GM12878 (cell line): ENCODE measurements around the gene NLGN1. TPM values are rescaled to one million over a fixed set of nuclear protein-coding genes. Genes with fewer than 3 reads are reported as not detected.

Source experiments
- ATAC-seq: fragments of 200-7000 bp; cut with Tn5 transposase; 3 replicates; pipeline ENCODE4 v1.9.1; 2020; ENCODE audit warnings: mild to moderate bottlenecking, moderate library complexity
- BruUV-seq: library from RNA; stranded (reverse); fragments of 400-500 nt; replicated peaks from 2 replicates; lab custom pipeline; 2021; lab: Mats Ljungman, UMichigan
- CTCF ChIA-PET: fragments of 300-600 bp; sonication (Branson Sonifier 250); formaldehyde crosslinking; extraction: SDS; loops from one replicate; lab custom pipeline; 2021; ENCODE audit warnings: inconsistent platforms; lab: Yijun Ruan, JAX
- POLR2A ChIA-PET: fragments of 350-600 bp; formaldehyde crosslinking; extraction: SDS; loops from one replicate; lab custom pipeline; 2021; ENCODE audit warnings: inconsistent platforms; lab: Charles Lee
- RAD21 ChIA-PET: fragments of 300-600 bp; sonication (Branson Sonifier 250); formaldehyde crosslinking; loops from one replicate; lab custom pipeline; 2023; ENCODE audit warnings: antibody characterized with exemption; ENCODE audit not compliant: unreplicated experiment; lab: Charles Lee
- SMC1A ChIA-PET: fragments of 300-600 bp; sonication (Branson Sonifier 250); formaldehyde crosslinking; loops from one replicate; lab custom pipeline; 2023; ENCODE audit not compliant: unreplicated experiment, uncharacterized antibody; lab: Charles Lee
- DNase-seq: peaks from one replicate; pipeline ENCODE4 v3.0.0-alpha.2; 2011; ENCODE audit warnings: low read depth, low spot score
- FAIRE-seq: peaks from 3 replicates; lab custom pipeline; 2011; peaks lifted over from hg19 to GRCh38; lab: Jason Lieb, UNC
- H2AFZ ChIP-seq: 2 replicates; pipeline ENCODE4 v1.6.0; 2011; ENCODE audit warnings: low read depth, low read length, control low read depth; ENCODE audit not compliant: control insufficient read depth
- H3K27ac ChIP-seq: 2 replicates; pipeline ENCODE4 v1.5.1; 2011; ENCODE audit warnings: control low read depth; ENCODE audit not compliant: control insufficient read depth, insufficient read depth
- H3K27me3 ChIP-seq, 2 experiments: replicated peaks in 1 of 2; 2 replicates each; pipeline versions ENCODE4 v1.6.0 to v1.6.1; 2011; ENCODE audit warnings: low read length in 1 of 2; ENCODE audit not compliant: control insufficient read depth in 2 of 2, insufficient read depth in 2 of 2
- H3K36me3 ChIP-seq, 2 experiments: 2 replicates each; pipeline ENCODE4 v1.5.1; 2011; ENCODE audit warnings: low read length in 1 of 2; ENCODE audit not compliant: control insufficient read depth in 2 of 2, insufficient read depth in 2 of 2
- H3K4me1 ChIP-seq: 2 replicates; pipeline ENCODE4 v1.6.1; 2011; ENCODE audit warnings: mild to moderate bottlenecking, low read length, moderate library complexity, mixed read lengths; ENCODE audit not compliant: control insufficient read depth, insufficient read depth
- H3K4me2 ChIP-seq: 2 replicates; pipeline ENCODE4 v1.6.0; 2011; ENCODE audit warnings: control low read depth; ENCODE audit not compliant: control insufficient read depth, insufficient read depth
- H3K4me3 ChIP-seq: fragments of 200-600 bp; sonication (generic); 2 replicates; pipeline ENCODE4 v1.5.1; 2016
- H3K79me2 ChIP-seq: 2 replicates; pipeline ENCODE4 v1.6.0; 2011; ENCODE audit warnings: low read length; ENCODE audit not compliant: control insufficient read depth, insufficient read depth
- H3K9ac ChIP-seq: 2 replicates; pipeline ENCODE4 v1.8.0; 2011; ENCODE audit warnings: low read length, control low read depth, mixed read lengths; ENCODE audit not compliant: control insufficient read depth, insufficient read depth
- H3K9me3 ChIP-seq: replicated peaks from 3 replicates; pipeline ENCODE4 v1.5.1; 2011; ENCODE audit warnings: mild to moderate bottlenecking, low read length; ENCODE audit not compliant: control insufficient read depth, insufficient read depth
- H4K20me1 ChIP-seq: 2 replicates; pipeline ENCODE4 v1.6.0; 2011; ENCODE audit not compliant: control insufficient read depth, insufficient read depth
- BMI1 ChIP-seq: fragments of 450-650 bp; IDR thresholded peaks from 2 replicates; pipeline ENCODE4 v1.6.1; 2016; ENCODE audit warnings: mild to moderate bottlenecking, moderate library complexity, borderline replicate concordance
- BRCA1 ChIP-seq: IDR thresholded peaks from 2 replicates; pipeline ENCODE4 v1.6.1; 2011; ENCODE audit warnings: low read depth, low read length, improper control_type of control experiment
- HDGF ChIP-seq: fragments of 450-650 bp; IDR thresholded peaks from 2 replicates; pipeline ENCODE4 v1.6.1; 2016; ENCODE audit warnings: antibody characterized with exemption
- NBN ChIP-seq: fragments of 450-650 bp; IDR thresholded peaks from 2 replicates; pipeline ENCODE4 v1.6.1; 2016
- NR2C2 ChIP-seq: IDR thresholded peaks from 2 replicates; pipeline ENCODE4 v1.6.1; 2011; ENCODE audit warnings: borderline replicate concordance, low read depth; ENCODE audit not compliant: control insufficient read depth, insufficient read length
- PAX8 ChIP-seq: fragments of 450-650 bp; IDR thresholded peaks from 2 replicates; pipeline ENCODE4 v1.6.1; 2017; ENCODE audit warnings: mild to moderate bottlenecking, moderate library complexity
- RELA ChIP-seq: fragments of 450-650 bp; IDR thresholded peaks from 2 replicates; pipeline ENCODE4 v1.8.0; 2014; ENCODE audit warnings: borderline replicate concordance; ENCODE audit not compliant: partially characterized antibody
- SIN3A ChIP-seq: IDR thresholded peaks from 2 replicates; pipeline ENCODE4 v1.6.1; 2012; ENCODE audit warnings: low read depth, low read length, improper control_type of control experiment
- SP1 ChIP-seq: IDR thresholded peaks from one replicate; pipeline ENCODE4 v1.6.1; 2011; ENCODE audit warnings: low read depth, low read length
- SPI1 ChIP-seq: IDR thresholded peaks from 2 replicates; pipeline ENCODE4 v1.6.1; 2011; ENCODE audit warnings: low read depth, mild to moderate bottlenecking, low read length, moderate library complexity, borderline replicate concordance; ENCODE audit not compliant: insufficient read depth
- ZNF207 ChIP-seq: fragments of 450-650 bp; IDR thresholded peaks from 2 replicates; pipeline ENCODE4 v1.6.1; 2014; ENCODE audit warnings: antibody characterized with exemption, mild to moderate bottlenecking, borderline replicate concordance
- ZNF217 ChIP-seq: fragments of 450-650 bp; IDR thresholded peaks from 2 replicates; pipeline ENCODE4 v1.6.1; 2017; ENCODE audit warnings: antibody characterized with exemption, mild to moderate bottlenecking
- ZNF274 ChIP-seq: IDR thresholded peaks from one replicate; pipeline ENCODE4 v1.8.0; 2011; ENCODE audit not compliant: insufficient read length, insufficient read depth
- ZNF384 ChIP-seq: IDR thresholded peaks from 2 replicates; pipeline ENCODE4 v1.6.1; 2012; ENCODE audit warnings: low read depth, mild to moderate bottlenecking, low read length, improper control_type of control experiment, borderline replicate concordance
- ZNF622 ChIP-seq: fragments of 450-650 bp; IDR thresholded peaks from 2 replicates; pipeline ENCODE4 v1.6.1; 2017; ENCODE audit warnings: mild to moderate bottlenecking, inconsistent platforms
- WGBS: methylation state at CpG from one replicate; pipeline ENCODE4 v1.1.6; 2016; ENCODE audit warnings: low lambda C conversion rate; ENCODE audit not compliant: insufficient replicate concordance, insufficient coverage; ENCODE audit errors: missing lambda C conversion rate; 5-methylcytosine and 5-hydroxymethylcytosine counted together
- in situ Hi-C: fragments of 300-500 bp; cut with MboI; formaldehyde crosslinking; loops from 9 replicates; pipeline ENCODE4 v1.14.3; 2018; ENCODE audit warnings: mixed read lengths
- intact Hi-C: fragments of 100-400 bp; cut with micrococcal nuclease; formaldehyde crosslinking; loops from one replicate; pipeline ENCODE4 v1.14.2; 2022; ENCODE audit not compliant: unreplicated experiment
- polyA plus RNA-seq, 11 experiments: library from polyadenylated mRNA; depleted of rRNA in 4 of 11; unstranded in 6 of 11; stranded (reverse) in 5 of 11; fragments of >200 nt; fragmentation: Nextera tagmentation in 4 of 11; fragmentation: Illumina TruSeq in 1 of 11; extraction: Ambion mirVana in 4 of 11; extraction: Trizol in 1 of 11; gene quantifications; 1 replicate in 1 of 11; 2 replicates in 10 of 11; pipeline versions ENCODE4 v1.2.1 to v1.2.3, GENCODE V29; 2011 to 2016; ENCODE audit warnings: inconsistent platforms in 2 of 11, missing spikeins in 2 of 11, low read depth in 1 of 11
- total RNA-seq, 4 experiments: library from RNA; depleted of rRNA in 3 of 4; stranded (reverse); fragments of >200 nt in 3 of 4; fragmentation: Illumina TruSeq in 1 of 4; extraction: Trizol in 1 of 4; gene quantifications; 2 replicates each; pipeline versions ENCODE4 v1.2.1 to v1.2.3, GENCODE V29; 2013 to 2021
- TF ChIP-seq, protein P1 (sequence below): fragments of 450-650 bp; IDR thresholded peaks from 2 replicates; pipeline ENCODE4 v1.6.1; 2017; ENCODE audit warnings: borderline replicate concordance
- TF ChIP-seq, protein P2 (sequence below): fragments of 450-650 bp; formaldehyde crosslinking; IDR thresholded peaks from 2 replicates; pipeline ENCODE4 v1.4.0; 2020; ENCODE audit warnings: mild to moderate bottlenecking, moderate library complexity
- TF ChIP-seq, protein P3 (sequence below): IDR thresholded peaks from 2 replicates; pipeline ENCODE4 v1.6.1; 2012; ENCODE audit warnings: low read length, inconsistent platforms
- TF ChIP-seq, protein P4 (sequence below): IDR thresholded peaks from 2 replicates; pipeline ENCODE4 v1.6.1; 2011; ENCODE audit warnings: mild to moderate bottlenecking, low read depth, low read length, moderate library complexity; ENCODE audit not compliant: insufficient replicate concordance

Gene NLGN1
- total and polyA plus RNA-seq, 10 of the 15 experiments (the other 5 are each of a cell fraction or from before 2014, with no cell fraction given): not detected

- no TSS peak for BruUV-seq
- H3K4me2 ChIP-seq: no peak overlapping the region
- no peaks in the 10 kb centered on the region for H3K36me3 ChIP-seq
- TF ChIP-seq SPI1: no peak
- TF ChIP-seq ZNF217: no peak
- no peak for TF ChIP-seq ZNF384
- TF ChIP-seq, protein P1, sequence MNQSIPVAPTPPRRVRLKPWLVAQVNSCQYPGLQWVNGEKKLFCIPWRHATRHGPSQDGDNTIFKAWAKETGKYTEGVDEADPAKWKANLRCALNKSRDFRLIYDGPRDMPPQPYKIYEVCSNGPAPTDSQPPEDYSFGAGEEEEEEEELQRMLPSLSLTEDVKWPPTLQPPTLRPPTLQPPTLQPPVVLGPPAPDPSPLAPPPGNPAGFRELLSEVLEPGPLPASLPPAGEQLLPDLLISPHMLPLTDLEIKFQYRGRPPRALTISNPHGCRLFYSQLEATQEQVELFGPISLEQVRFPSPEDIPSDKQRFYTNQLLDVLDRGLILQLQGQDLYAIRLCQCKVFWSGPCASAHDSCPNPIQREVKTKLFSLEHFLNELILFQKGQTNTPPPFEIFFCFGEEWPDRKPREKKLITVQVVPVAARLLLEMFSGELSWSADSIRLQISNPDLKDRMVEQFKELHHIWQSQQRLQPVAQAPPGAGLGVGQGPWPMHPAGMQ: no peak
- no peak for TF ChIP-seq BRCA1
- TF ChIP-seq, protein P2, sequence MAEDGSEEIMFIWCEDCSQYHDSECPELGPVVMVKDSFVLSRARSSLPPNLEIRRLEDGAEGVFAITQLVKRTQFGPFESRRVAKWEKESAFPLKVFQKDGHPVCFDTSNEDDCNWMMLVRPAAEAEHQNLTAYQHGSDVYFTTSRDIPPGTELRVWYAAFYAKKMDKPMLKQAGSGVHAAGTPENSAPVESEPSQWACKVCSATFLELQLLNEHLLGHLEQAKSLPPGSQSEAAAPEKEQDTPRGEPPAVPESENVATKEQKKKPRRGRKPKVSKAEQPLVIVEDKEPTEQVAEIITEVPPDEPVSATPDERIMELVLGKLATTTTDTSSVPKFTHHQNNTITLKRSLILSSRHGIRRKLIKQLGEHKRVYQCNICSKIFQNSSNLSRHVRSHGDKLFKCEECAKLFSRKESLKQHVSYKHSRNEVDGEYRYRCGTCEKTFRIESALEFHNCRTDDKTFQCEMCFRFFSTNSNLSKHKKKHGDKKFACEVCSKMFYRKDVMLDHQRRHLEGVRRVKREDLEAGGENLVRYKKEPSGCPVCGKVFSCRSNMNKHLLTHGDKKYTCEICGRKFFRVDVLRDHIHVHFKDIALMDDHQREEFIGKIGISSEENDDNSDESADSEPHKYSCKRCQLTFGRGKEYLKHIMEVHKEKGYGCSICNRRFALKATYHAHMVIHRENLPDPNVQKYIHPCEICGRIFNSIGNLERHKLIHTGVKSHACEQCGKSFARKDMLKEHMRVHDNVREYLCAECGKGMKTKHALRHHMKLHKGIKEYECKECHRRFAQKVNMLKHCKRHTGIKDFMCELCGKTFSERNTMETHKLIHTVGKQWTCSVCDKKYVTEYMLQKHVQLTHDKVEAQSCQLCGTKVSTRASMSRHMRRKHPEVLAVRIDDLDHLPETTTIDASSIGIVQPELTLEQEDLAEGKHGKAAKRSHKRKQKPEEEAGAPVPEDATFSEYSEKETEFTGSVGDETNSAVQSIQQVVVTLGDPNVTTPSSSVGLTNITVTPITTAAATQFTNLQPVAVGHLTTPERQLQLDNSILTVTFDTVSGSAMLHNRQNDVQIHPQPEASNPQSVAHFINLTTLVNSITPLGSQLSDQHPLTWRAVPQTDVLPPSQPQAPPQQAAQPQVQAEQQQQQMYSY: no peak
- TF ChIP-seq ZNF622: no peak
- TF ChIP-seq, protein P3, sequence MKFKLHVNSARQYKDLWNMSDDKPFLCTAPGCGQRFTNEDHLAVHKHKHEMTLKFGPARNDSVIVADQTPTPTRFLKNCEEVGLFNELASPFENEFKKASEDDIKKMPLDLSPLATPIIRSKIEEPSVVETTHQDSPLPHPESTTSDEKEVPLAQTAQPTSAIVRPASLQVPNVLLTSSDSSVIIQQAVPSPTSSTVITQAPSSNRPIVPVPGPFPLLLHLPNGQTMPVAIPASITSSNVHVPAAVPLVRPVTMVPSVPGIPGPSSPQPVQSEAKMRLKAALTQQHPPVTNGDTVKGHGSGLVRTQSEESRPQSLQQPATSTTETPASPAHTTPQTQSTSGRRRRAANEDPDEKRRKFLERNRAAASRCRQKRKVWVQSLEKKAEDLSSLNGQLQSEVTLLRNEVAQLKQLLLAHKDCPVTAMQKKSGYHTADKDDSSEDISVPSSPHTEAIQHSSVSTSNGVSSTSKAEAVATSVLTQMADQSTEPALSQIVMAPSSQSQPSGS: no peak
- no peak for TF ChIP-seq HDGF
- no peak for TF ChIP-seq ZNF207
- TF ChIP-seq BMI1: no peak
- no peak for TF ChIP-seq NBN
- no peak for TF ChIP-seq SP1
- TF ChIP-seq, protein P4, sequence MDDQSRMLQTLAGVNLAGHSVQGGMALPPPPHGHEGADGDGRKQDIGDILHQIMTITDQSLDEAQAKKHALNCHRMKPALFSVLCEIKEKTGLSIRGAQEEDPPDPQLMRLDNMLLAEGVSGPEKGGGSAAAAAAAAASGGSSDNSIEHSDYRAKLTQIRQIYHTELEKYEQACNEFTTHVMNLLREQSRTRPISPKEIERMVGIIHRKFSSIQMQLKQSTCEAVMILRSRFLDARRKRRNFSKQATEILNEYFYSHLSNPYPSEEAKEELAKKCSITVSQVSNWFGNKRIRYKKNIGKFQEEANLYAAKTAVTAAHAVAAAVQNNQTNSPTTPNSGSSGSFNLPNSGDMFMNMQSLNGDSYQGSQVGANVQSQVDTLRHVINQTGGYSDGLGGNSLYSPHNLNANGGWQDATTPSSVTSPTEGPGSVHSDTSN: no peak
- no peak for TF ChIP-seq PAX8
- no peak for TF ChIP-seq NR2C2
- no peak for TF ChIP-seq SIN3A
- no peak for TF ChIP-seq RELA
- TF ChIP-seq ZNF274: no peak
- no peaks in the 10 kb centered on the region for H3K9me3 ChIP-seq
- H3K27ac ChIP-seq: no peak overlapping the region
- H4K20me1 ChIP-seq: no peaks in the 10 kb centered on the region
- RAD21 ChIA-PET: no interaction called here
- SMC1A ChIA-PET: interaction anchor here (1.0 kb wide), 1 partner anchor 12 kb away, joined by 4 read pairs; no protein-coding TSS in a partner anchor
- no peak overlapping the region for H3K4me3 ChIP-seq
- intact Hi-C loops (no loop called here), in situ Hi-C loops (no loop called here)
- 0% methylated on average over 1 of the region's 1 CpG for WGBS
- ATAC-seq (no peak), DNase-seq (no peak), FAIRE-seq (no peak)
- H3K27me3 ChIP-seq: no peaks in the 10 kb centered on the region
- no peaks in the 10 kb centered on the region for H3K79me2 ChIP-seq
- no peak overlapping the region for H3K9ac ChIP-seq
- no peaks in the 10 kb centered on the region for H3K4me1 ChIP-seq
- CTCF ChIA-PET: interaction anchor here (0.5 kb wide), 1 partner anchor 450 kb away, joined by 3 read pairs; no protein-coding TSS in a partner anchor
- POLR2A ChIA-PET: no interaction called here
- no peak overlapping the region for H2AFZ ChIP-seq
Observed at GRCh38 chr3:173945170-173945569, 547.6 kb downstream of the NLGN1 start.
